ENCODE results near the gene SHROOM2. TPM values are rescaled to one million over a fixed set of nuclear protein-coding genes. Genes with fewer than 3 reads are reported as not detected.

The SHROOM2 gene
- total and polyA plus RNA-seq, 2 of the 4 experiments (the other 2 are of a cell fraction): 8.1 to 14.2 TPM

DNA sequence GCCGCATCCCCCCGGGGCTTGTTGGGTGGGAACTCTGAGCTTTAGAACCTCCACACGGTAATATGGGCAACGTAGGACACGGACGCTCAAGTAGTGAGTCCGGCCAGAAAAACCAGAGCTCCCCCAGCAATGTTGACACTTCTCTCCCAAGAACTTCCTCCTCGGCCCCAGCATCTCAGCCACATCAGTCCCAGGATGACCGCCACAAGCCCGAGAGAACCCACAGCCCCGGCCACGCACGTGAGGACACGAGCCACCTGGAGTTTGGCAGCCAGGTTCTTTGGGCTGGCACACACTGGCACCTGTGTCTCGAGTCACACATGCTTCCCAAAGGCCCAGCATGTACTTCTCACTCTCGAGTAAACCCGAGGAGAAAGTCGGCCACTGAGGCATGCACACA lies 197.2 kb downstream of the SHROOM2 start:
- Histone ChIP-seq H2AFZ (replicated peaks; ENCODE audit: low read length, poor library complexity) (no peak overlapping the region), H3K9ac (ENCODE audit: low read depth, low read length) (no peak overlapping the region), H3K27ac (ENCODE audit: insufficient read depth, low read length) (no peak overlapping the region), H3K79me1 (ENCODE audit: low read depth in 1 of 2, low read length in 2 of 2) (no peaks in the 10 kb centered on the region), H2BK15ac (ENCODE audit: low read depth, low read length) (no peak overlapping the region), H3K4me2 (ENCODE audit: low read depth, low read length) (no peak overlapping the region), H2BK20ac (ENCODE audit: low read depth, low read length) (no peak overlapping the region), H3K56ac (ENCODE audit: extremely low read depth, insufficient read depth, low read length) (no peak overlapping the region), H4K91ac (ENCODE audit: insufficient read depth, low read depth, low read length) (no peak overlapping the region), H3K36me3 (ENCODE audit: control insufficient read depth, insufficient read depth, low read length) (no peaks in the 10 kb centered on the region), H2AK9ac (replicated peaks; ENCODE audit: low read depth, low read length, poor library complexity) (no peak overlapping the region), H2BK5ac (ENCODE audit: low read depth, low read length, poor library complexity, severe bottlenecking) (no peak overlapping the region), H4K8ac (ENCODE audit: low read depth in 2 of 2, low read length in 2 of 2) (no peak overlapping the region), H3K27me3 (ENCODE audit: control insufficient read depth, insufficient read depth, low read length) (no peaks in the 10 kb centered on the region), H3K9me3 (ENCODE audit: control insufficient read depth, insufficient read depth, low read length) (no peaks in the 10 kb centered on the region), H4K20me1 (ENCODE audit: insufficient read depth, low read length) (no peaks in the 10 kb centered on the region), H3K4ac (ENCODE audit: low read depth, low read length) (no peak overlapping the region), H3K4me1 (ENCODE audit: control insufficient read depth, insufficient read depth, low read length) (no peaks in the 10 kb centered on the region), H2AK5ac (ENCODE audit: low read depth, low read length) (no peak overlapping the region), H3K4me3 (ENCODE audit: insufficient read depth, low read depth, low read length) (no peak overlapping the region), H4K5ac (ENCODE audit: low read depth, low read length) (no peak overlapping the region), H3K9me1 (ENCODE audit: insufficient read depth, low read length) (no peaks in the 10 kb centered on the region), H3K18ac (ENCODE audit: low read depth, low read length) (no peak overlapping the region), H3K14ac (replicated peaks; ENCODE audit: low read depth, low read length) (no peak overlapping the region), H2BK120ac (ENCODE audit: low read depth, low read length) (no peak overlapping the region), H3K23ac (ENCODE audit: low read depth, low read length) (no peak overlapping the region)
- ChIA-PET CTCF (no interaction called here), POLR2A (ENCODE audit: unreplicated experiment) (no interaction called here)
- 82% methylated on average over 8 of the region's 18 CpGs; no CpG with 5 or more reads in 1 of the 2 experiments for WGBS, 2 experiments (ENCODE audit: extremely low coverage in 2 of 2, insufficient read length in 1 of 2)
- BruUV-seq (replicated peaks): no TSS peak
- dilution Hi-C loops (cut with HindIII; ENCODE audit: low sequenced_read_pairs, unreplicated experiment) (no loop called here), in situ Hi-C loops (cut with MboI; ENCODE audit: low sequenced_read_pairs) (no loop called here), intact Hi-C loops (cut with micrococcal nuclease) (no loop called here)
- ATAC-seq (ENCODE audit: low read depth): no peak
- TF ChIP-seq CEBPB (IDR thresholded peaks at IDR 0.05; ENCODE audit: low read depth, low read length): no peak
- no peak for TF ChIP-seq RFX5 (IDR thresholded peaks at IDR 0.05; ENCODE audit: low read depth, low read length)
- no peak for TF ChIP-seq NFE2L2 (IDR thresholded peaks at IDR 0.05; ENCODE audit: low read depth, low read length)
- no peak for TF ChIP-seq BHLHE40 (IDR thresholded peaks at IDR 0.05; ENCODE audit: low read depth, low read length)
- no peak for TF ChIP-seq CHD1 (IDR thresholded peaks at IDR 0.05; ENCODE audit: low read depth, low read length)
- no peak for TF ChIP-seq RAD21 (IDR thresholded peaks at IDR 0.05; ENCODE audit: low read length)
- TF ChIP-seq FOS (IDR thresholded peaks at IDR 0.05; ENCODE audit: low read depth, low read length): no peak
- TF ChIP-seq MAFK (IDR thresholded peaks at IDR 0.05; ENCODE audit: low read depth, low read length): no peak
- TF ChIP-seq SMC3 (IDR thresholded peaks at IDR 0.05; ENCODE audit: low read depth, low read length): no peak
- TF ChIP-seq, protein P1, sequence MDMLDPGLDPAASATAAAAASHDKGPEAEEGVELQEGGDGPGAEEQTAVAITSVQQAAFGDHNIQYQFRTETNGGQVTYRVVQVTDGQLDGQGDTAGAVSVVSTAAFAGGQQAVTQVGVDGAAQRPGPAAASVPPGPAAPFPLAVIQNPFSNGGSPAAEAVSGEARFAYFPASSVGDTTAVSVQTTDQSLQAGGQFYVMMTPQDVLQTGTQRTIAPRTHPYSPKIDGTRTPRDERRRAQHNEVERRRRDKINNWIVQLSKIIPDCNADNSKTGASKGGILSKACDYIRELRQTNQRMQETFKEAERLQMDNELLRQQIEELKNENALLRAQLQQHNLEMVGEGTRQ (IDR thresholded peaks at IDR 0.05; ENCODE audit: low read depth, low read length): no peak
- TF ChIP-seq POLR2A (IDR thresholded peaks at IDR 0.05; ENCODE audit: low read depth, low read length): no peak
- no peak for TF ChIP-seq RCOR1 (IDR thresholded peaks at IDR 0.05; ENCODE audit: insufficient replicate concordance, low read length)
- no peak for TF ChIP-seq MAZ (IDR thresholded peaks at IDR 0.05; ENCODE audit: borderline replicate concordance, low read depth, low read length)
- TF ChIP-seq MXI1 (IDR thresholded peaks at IDR 0.05; ENCODE audit: borderline replicate concordance, low read depth, low read length): no peak
- TF ChIP-seq, protein P2, sequence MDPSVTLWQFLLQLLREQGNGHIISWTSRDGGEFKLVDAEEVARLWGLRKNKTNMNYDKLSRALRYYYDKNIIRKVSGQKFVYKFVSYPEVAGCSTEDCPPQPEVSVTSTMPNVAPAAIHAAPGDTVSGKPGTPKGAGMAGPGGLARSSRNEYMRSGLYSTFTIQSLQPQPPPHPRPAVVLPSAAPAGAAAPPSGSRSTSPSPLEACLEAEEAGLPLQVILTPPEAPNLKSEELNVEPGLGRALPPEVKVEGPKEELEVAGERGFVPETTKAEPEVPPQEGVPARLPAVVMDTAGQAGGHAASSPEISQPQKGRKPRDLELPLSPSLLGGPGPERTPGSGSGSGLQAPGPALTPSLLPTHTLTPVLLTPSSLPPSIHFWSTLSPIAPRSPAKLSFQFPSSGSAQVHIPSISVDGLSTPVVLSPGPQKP (IDR thresholded peaks at IDR 0.05; ENCODE audit: borderline replicate concordance, low read depth, low read length): no peak
- TF ChIP-seq, protein P3, sequence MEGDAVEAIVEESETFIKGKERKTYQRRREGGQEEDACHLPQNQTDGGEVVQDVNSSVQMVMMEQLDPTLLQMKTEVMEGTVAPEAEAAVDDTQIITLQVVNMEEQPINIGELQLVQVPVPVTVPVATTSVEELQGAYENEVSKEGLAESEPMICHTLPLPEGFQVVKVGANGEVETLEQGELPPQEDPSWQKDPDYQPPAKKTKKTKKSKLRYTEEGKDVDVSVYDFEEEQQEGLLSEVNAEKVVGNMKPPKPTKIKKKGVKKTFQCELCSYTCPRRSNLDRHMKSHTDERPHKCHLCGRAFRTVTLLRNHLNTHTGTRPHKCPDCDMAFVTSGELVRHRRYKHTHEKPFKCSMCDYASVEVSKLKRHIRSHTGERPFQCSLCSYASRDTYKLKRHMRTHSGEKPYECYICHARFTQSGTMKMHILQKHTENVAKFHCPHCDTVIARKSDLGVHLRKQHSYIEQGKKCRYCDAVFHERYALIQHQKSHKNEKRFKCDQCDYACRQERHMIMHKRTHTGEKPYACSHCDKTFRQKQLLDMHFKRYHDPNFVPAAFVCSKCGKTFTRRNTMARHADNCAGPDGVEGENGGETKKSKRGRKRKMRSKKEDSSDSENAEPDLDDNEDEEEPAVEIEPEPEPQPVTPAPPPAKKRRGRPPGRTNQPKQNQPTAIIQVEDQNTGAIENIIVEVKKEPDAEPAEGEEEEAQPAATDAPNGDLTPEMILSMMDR (conservative IDR thresholded peaks at IDR 0.05; ENCODE audit: low read depth, low read length): no peak
- DNase-seq: no peak
